CD4-positive, CD25-positive, alpha-beta regulatory T cell (primary cell): ENCODE data around the gene PTH1R. TPM values are rescaled to one million over a fixed set of nuclear protein-coding genes. Genes with fewer than 3 reads are reported as not detected.

Source experiments
- ATAC-seq, 2 donors: fragments of 150-1000 bp; cut with Tn5 transposase; one replicate each; pipeline ENCODE4 v1.10.0; 2021; ENCODE audit warnings: low read depth in 2 of 2, moderate number of reproducible peaks in 2 of 2, moderate library complexity in 1 of 2
- DNase-seq, 3 donors: peaks; one replicate each; pipeline versions ENCODE4 v3.0.0 to v3.0.0-alpha.2; 2012 to 2022; ENCODE audit warnings: mixed read lengths in 1 of 3
- H3K27ac ChIP-seq: one replicate; pipeline ENCODE4 v1.7.0; 2013; ENCODE audit warnings: mild to moderate bottlenecking, low read length; ENCODE audit not compliant: insufficient read depth, poor library complexity, severe bottlenecking
- H3K27me3 ChIP-seq: one replicate; pipeline ENCODE4 v1.7.0; 2013; ENCODE audit warnings: low read length; ENCODE audit not compliant: control insufficient read depth, insufficient read depth
- H3K36me3 ChIP-seq: one replicate; pipeline ENCODE4 v1.7.0; 2013; ENCODE audit warnings: mild to moderate bottlenecking, low read length, moderate library complexity; ENCODE audit not compliant: control insufficient read depth, insufficient read depth
- H3K4me1 ChIP-seq: 2 replicates; pipeline ENCODE4 v1.7.0; 2013; ENCODE audit warnings: mild to moderate bottlenecking, low read length; ENCODE audit not compliant: insufficient read depth, control insufficient read depth, poor library complexity, severe bottlenecking
- H3K4me3 ChIP-seq: one replicate; pipeline ENCODE4 v1.7.0; 2013; ENCODE audit warnings: low read depth, mild to moderate bottlenecking, low read length, moderate library complexity
- H3K9me3 ChIP-seq, 2 experiments: 1 replicate in 1 of 2; 2 replicates in 1 of 2; pipeline ENCODE4 v1.7.0; 2013; ENCODE audit warnings: low read length in 2 of 2, mild to moderate bottlenecking in 1 of 2, moderate library complexity in 1 of 2; ENCODE audit not compliant: control insufficient read depth in 2 of 2
- H3K27ac Mint-ChIP-seq, 3 donors: one replicate each; pipeline ENCODE4 v1.8.0; 2020 to 2022; ENCODE audit warnings: mild to moderate bottlenecking in 3 of 3, mixed read lengths in 3 of 3, moderate library complexity in 2 of 3
- H3K27me3 Mint-ChIP-seq: one replicate; pipeline ENCODE4 v1.8.0; 2022; ENCODE audit warnings: mild to moderate bottlenecking, mixed read lengths
- H3K36me3 Mint-ChIP-seq: one replicate; pipeline ENCODE4 v1.8.0; 2020; ENCODE audit warnings: mixed read lengths
- H3K4me1 Mint-ChIP-seq, 4 donors: one replicate each; pipeline ENCODE4 v1.8.0; 2020 to 2022; ENCODE audit warnings: mixed read lengths in 4 of 4, mild to moderate bottlenecking in 1 of 4
- H3K4me3 Mint-ChIP-seq, 4 donors: one replicate each; pipeline ENCODE4 v1.8.0; 2020 to 2022; ENCODE audit warnings: mild to moderate bottlenecking in 4 of 4, mixed read lengths in 4 of 4, moderate library complexity in 3 of 4
- H3K9me3 Mint-ChIP-seq, 7 donors: one replicate each; pipeline ENCODE4 v1.8.0; 2020 to 2022; ENCODE audit warnings: mixed read lengths in 7 of 7, mild to moderate bottlenecking in 3 of 7, moderate library complexity in 2 of 7
- polyA plus RNA-seq, 4 donors: library from polyadenylated mRNA; unstranded; fragments of 300-500 nt; fragmentation: Illumina TruSeq; gene quantifications; one replicate each; pipeline ENCODE4 v1.2.3, GENCODE V29; 2021
- total RNA-seq: library from RNA; stranded (reverse); gene quantifications from one replicate; pipeline ENCODE4 v1.2.3, GENCODE V29; 2022

PTH1R gene
- total and polyA plus RNA-seq, 5 donors from 2014 or later, result not detected

- ATAC-seq (peak; percentile 75 to 79), DNase-seq (peak in 2 of 3 donors; percentile 67 to 84)
- Mint-ChIP-seq H3K9me3 (no peaks in the 10 kb centered on the region), H3K4me1 (peaks cover 0 to 92% (median 67%) of the 10 kb centered on the region in 4 donors), H3K27me3 (no peaks in the 10 kb centered on the region), H3K27ac (peak overlapping the region; percentile 87 to 97 (median 96)), H3K36me3 (peaks cover 20% of the 10 kb centered on the region), H3K4me3 (peak overlapping the region; percentile 4 to 85 (median 72))
- peak overlapping the region; percentile 81 for H3K27ac ChIP-seq
- peak overlapping the region; percentile 48 for H3K4me3 ChIP-seq
- H3K36me3 ChIP-seq, result peaks cover 11% of the 10 kb centered on the region
- H3K4me1 ChIP-seq, result peaks cover 54% of the 10 kb centered on the region
- no peaks in the 10 kb centered on the region for H3K9me3 ChIP-seq
- no peaks in the 10 kb centered on the region for H3K27me3 ChIP-seq
These were observed 69.5 kb downstream of the PTH1R start for GRCh38 chr3:46946856-46947545.

GRCh38 chr3:46947546-46947901, 70.0 kb downstream of the PTH1R start:
- no peak for ATAC-seq
- H3K27me3 ChIP-seq, result no peaks in the 10 kb centered on the region
- no peak for DNase-seq
- H3K9me3 ChIP-seq, result no peaks in the 10 kb centered on the region
- Mint-ChIP-seq H3K36me3 (peaks cover 18% of the 10 kb centered on the region), H3K27ac (peak overlapping the region; percentile 87 to 97 (median 96)), H3K27me3 (no peaks in the 10 kb centered on the region), H3K4me3 (peak overlapping the region; percentile 27 to 85 (median 72)), H3K4me1 (peaks cover 5 to 92% (median 68%) of the 10 kb centered on the region in 4 donors), H3K9me3 (no peaks in the 10 kb centered on the region)
- H3K4me1 ChIP-seq, result peaks cover 59% of the 10 kb centered on the region
- H3K27ac ChIP-seq, result peak overlapping the region; percentile 81
- peak overlapping the region; percentile 48 for H3K4me3 ChIP-seq
- peaks cover 7% of the 10 kb centered on the region for H3K36me3 ChIP-seq

GRCh38 chr3:46947981-46948791, 70.7 kb downstream of the PTH1R start:
- Histone ChIP-seq H3K4me3 (peak overlapping the region; percentile 48), H3K36me3 (peaks cover under 1% of the 10 kb centered on the region), H3K4me1 (peaks cover 66% of the 10 kb centered on the region), H3K9me3 (no peaks in the 10 kb centered on the region), H3K27me3 (no peaks in the 10 kb centered on the region), H3K27ac (peak overlapping the region; percentile 81)
- peaks cover 11 to 93% (median 72%) of the 10 kb centered on the region in 4 donors for H3K4me1 Mint-ChIP-seq
- H3K27ac Mint-ChIP-seq, result peak overlapping the region; percentile 87 to 97 (median 96)
- H3K9me3 Mint-ChIP-seq, result no peaks in the 10 kb centered on the region
- H3K36me3 Mint-ChIP-seq, result peaks cover 14% of the 10 kb centered on the region
- H3K27me3 Mint-ChIP-seq, result no peaks in the 10 kb centered on the region
- peak; percentile 67 to 74 for ATAC-seq
- peak; percentile 38 to 85 (median 70) for DNase-seq
- H3K4me3 Mint-ChIP-seq, result peak overlapping the region; percentile 27 to 85 (median 72)

DNA sequence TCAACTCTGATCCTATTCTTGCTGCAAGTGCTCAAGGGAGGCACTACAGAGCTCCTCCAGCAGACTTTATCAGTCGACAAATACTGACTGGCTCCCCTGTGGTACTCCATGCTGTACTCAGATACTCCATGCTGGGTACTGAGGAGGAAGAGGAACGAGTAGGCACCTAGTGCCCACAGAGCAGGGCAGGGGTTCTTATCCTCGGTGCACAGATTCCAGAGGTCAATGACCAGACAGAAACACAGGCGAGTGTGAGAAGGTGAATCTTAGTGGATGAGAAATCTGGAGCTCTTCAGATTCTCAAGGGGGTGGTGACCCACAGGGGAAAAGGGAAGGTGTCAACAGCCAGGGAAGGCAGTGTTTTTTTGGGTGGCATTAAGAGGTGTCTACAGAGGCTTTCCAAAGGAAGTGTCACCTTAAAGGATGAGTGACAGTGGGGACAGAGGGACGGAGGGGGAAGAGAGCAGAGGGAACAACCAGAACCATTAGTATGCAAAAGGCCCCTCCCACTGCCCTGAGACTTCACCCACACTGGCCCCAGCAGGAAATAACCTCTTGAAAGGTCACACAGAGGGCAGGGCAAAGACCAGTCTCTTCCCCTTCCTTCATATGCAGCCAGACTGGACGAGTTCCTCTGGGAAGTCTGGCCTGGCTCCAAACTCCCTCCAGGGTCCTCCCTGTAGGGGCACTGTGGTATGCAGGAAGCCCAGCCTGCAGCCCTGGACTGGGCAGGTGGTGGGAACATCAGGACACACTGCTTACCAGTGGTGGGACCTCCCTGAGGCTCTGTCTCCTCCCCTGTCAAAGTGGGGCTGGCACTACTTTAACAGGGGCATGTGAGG, 71.5 kb downstream of the PTH1R start:
- peak overlapping the region; percentile 87 to 97 (median 96) for H3K27ac Mint-ChIP-seq
- ATAC-seq (no peak), DNase-seq (peak in 1 of 3 donors; percentile 51)
- Histone ChIP-seq H3K27me3 (no peaks in the 10 kb centered on the region), H3K36me3 (no peaks in the 10 kb centered on the region), H3K4me1 (peaks cover 75% of the 10 kb centered on the region), H3K27ac (peak overlapping the region; percentile 81), H3K4me3 (peak overlapping the region; percentile 48), H3K9me3 (no peaks in the 10 kb centered on the region)
- no peaks in the 10 kb centered on the region for H3K27me3 Mint-ChIP-seq
- peaks cover 14% of the 10 kb centered on the region for H3K36me3 Mint-ChIP-seq
- peak overlapping the region; percentile 21 to 72 (median 68) for H3K4me3 Mint-ChIP-seq
- H3K9me3 Mint-ChIP-seq, result no peaks in the 10 kb centered on the region
- H3K4me1 Mint-ChIP-seq, result peaks cover 18 to 94% (median 75%) of the 10 kb centered on the region in 4 donors

DNA sequence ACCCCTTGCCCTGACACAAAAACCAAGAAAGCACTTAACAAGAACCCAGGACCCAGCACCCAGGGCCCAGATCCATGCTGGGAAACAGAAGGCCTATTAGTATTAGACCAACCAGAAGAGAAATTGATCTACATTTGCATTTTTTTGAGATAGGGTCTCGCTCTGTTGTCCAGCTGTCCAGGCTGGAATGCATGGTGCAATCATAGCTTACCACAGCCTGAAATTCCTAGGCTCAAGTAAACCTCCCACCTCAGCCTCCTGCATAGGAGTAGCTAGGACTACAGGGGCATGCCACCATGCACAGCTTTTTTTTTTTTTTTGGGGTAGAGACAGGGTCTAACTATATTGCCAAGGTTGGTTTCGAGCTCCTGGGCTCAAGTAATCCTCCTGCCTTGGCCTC, 72.7 kb downstream of the PTH1R start:
- no peak for ATAC-seq
- Histone ChIP-seq H3K27ac (no peak overlapping the region), H3K4me3 (no peak overlapping the region), H3K9me3 (no peaks in the 10 kb centered on the region), H3K36me3 (no peaks in the 10 kb centered on the region), H3K4me1 (peaks cover 86% of the 10 kb centered on the region), H3K27me3 (no peaks in the 10 kb centered on the region)
- H3K9me3 Mint-ChIP-seq, result no peaks in the 10 kb centered on the region
- H3K4me3 Mint-ChIP-seq, result peak overlapping the region in 3 of 4 donors; percentile 46 to 75 (median 59)
- H3K4me1 Mint-ChIP-seq, result peaks cover 18 to 94% (median 78%) of the 10 kb centered on the region in 4 donors
- DNase-seq, result no peak
- H3K36me3 Mint-ChIP-seq, result peaks cover 12% of the 10 kb centered on the region
- H3K27me3 Mint-ChIP-seq, result no peaks in the 10 kb centered on the region
- peak overlapping the region in 2 of 3 donors; percentile 43 to 57 for H3K27ac Mint-ChIP-seq

DNA sequence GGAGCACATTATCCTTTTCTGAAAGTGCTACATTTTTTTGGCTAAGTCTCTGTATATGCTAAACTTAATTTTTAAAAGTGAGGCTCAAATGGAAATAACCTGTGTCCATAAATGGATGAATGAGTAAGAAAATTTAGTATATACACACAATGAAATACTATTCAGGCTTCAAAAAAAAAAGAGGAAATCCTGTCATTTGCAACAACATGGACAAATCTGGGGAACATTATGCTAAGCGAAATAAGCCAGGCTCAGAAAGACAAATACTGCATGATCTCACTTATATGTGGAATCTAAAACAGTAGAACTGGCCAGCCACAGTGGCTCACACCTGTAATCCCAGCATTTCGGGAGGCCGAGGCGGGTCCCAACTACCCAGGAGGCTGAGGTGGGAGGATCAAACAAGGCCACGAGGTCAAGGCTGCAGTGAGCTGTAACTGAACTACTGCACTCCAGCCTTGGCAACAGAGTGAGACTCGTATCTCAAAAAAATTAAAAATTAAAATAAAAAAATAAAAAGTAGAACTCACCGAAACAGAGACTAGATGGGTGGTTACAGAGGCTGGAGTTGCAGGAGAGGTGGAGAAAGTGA, 73.2 kb downstream of the PTH1R start:
- no peak for ATAC-seq
- H3K27ac Mint-ChIP-seq, result peak overlapping the region in 2 of 3 donors; percentile 28 to 57
- no peaks in the 10 kb centered on the region for H3K36me3 ChIP-seq
- no peak for DNase-seq
- H3K4me3 Mint-ChIP-seq, result peak overlapping the region in 2 of 4 donors; percentile 53 to 60
- H3K27me3 ChIP-seq, result no peaks in the 10 kb centered on the region
- no peak overlapping the region for H3K27ac ChIP-seq
- H3K9me3 ChIP-seq, result no peaks in the 10 kb centered on the region
- H3K9me3 Mint-ChIP-seq, result no peaks in the 10 kb centered on the region
- H3K4me1 ChIP-seq, result peaks cover 91% of the 10 kb centered on the region
- peak overlapping the region; percentile 40 for H3K4me3 ChIP-seq
- H3K27me3 Mint-ChIP-seq, result no peaks in the 10 kb centered on the region
- peaks cover 19 to 94% (median 77%) of the 10 kb centered on the region in 4 donors for H3K4me1 Mint-ChIP-seq
- H3K36me3 Mint-ChIP-seq, result peaks cover 9% of the 10 kb centered on the region

DNA sequence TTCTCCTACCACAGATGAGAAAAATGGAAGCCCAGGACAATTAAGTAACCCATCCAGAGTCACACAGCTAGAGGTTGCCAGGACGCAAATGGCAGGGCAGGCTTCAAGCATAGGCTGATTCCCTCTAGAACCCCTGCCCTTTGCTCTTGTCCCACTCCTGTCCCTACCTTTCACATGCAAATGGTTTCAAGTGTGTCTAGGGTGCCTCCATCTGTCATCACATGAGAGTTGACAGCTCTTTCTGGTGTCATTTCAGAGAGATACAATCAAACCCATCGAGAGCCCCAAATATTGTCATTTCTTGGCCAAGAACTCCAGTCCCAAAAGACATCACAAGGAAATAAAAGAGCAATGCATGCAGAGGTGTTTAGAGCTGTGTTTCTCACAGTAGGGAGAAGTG, 75.3 kb downstream of the PTH1R start:
- H3K4me3 ChIP-seq, result peak overlapping the region; percentile 62
- H3K36me3 ChIP-seq, result no peaks in the 10 kb centered on the region
- H3K27ac ChIP-seq, result peak overlapping the region; percentile 62
- Mint-ChIP-seq H3K4me3 (peak overlapping the region; percentile 34 to 75 (median 70)), H3K27me3 (no peaks in the 10 kb centered on the region), H3K4me1 (peaks cover 22 to 93% (median 73%) of the 10 kb centered on the region in 4 donors), H3K27ac (peak overlapping the region in 1 of 3 donors; percentile 90), H3K9me3 (no peaks in the 10 kb centered on the region), H3K36me3 (no peaks in the 10 kb centered on the region)
- peaks cover 94% of the 10 kb centered on the region for H3K4me1 ChIP-seq
- ATAC-seq, result no peak
- no peaks in the 10 kb centered on the region for H3K27me3 ChIP-seq
- H3K9me3 ChIP-seq, result no peaks in the 10 kb centered on the region
- DNase-seq, result no peak
